GM12801 (cell line): ENCODE data around the gene ATG7.

Experiments
- CTCF ChIP-seq: IDR thresholded peaks from one replicate; pipeline ENCODE4 v1.5.1; 2011; ENCODE audit warnings: control low read depth; ENCODE audit not compliant: insufficient read length; ENCODE audit errors: extremely low read depth

Gene ATG7

GRCh38 chr3:11535243-11535960, 263.2 kb downstream of the ATG7 start:
- no peak for TF ChIP-seq CTCF

GRCh38 chr3:11536132-11536935, 264.1 kb downstream of the ATG7 start:
- no peak for TF ChIP-seq CTCF

- no peak for TF ChIP-seq CTCF
Observed at GRCh38 chr3:11536936-11537612, 264.9 kb downstream of the ATG7 start.

GRCh38 chr3:11538581-11538980, 266.4 kb downstream of the ATG7 start:
- TF ChIP-seq CTCF, result no peak

- TF ChIP-seq CTCF, result no peak
Observed at GRCh38 chr3:11539218-11539617, 267.0 kb downstream of the ATG7 start.

- no peak for TF ChIP-seq CTCF
Observed at GRCh38 chr3:11539677-11540076, 267.5 kb downstream of the ATG7 start.
